ENCODE results near the gene TSPOAP1.

TSPOAP1 gene

GRCh38 chr17:58328195-58329034 is at the start of gene TSPOAP1:
TSS of gene TSPOAP1 (minus strand) at chr17:58328795. CDS start at chr17:58327920, 875 bp downstream.
- DNase-seq, result peak; percentile 92

- no peak for DNase-seq
Measured at GRCh38 chr17:58377661-58378060, 49.1 kb upstream of the TSPOAP1 start.

GRCh38 chr17:58377093-58377601 is 48.6 kb upstream of the TSPOAP1 start:
- DNase-seq, result no peak

DNA sequence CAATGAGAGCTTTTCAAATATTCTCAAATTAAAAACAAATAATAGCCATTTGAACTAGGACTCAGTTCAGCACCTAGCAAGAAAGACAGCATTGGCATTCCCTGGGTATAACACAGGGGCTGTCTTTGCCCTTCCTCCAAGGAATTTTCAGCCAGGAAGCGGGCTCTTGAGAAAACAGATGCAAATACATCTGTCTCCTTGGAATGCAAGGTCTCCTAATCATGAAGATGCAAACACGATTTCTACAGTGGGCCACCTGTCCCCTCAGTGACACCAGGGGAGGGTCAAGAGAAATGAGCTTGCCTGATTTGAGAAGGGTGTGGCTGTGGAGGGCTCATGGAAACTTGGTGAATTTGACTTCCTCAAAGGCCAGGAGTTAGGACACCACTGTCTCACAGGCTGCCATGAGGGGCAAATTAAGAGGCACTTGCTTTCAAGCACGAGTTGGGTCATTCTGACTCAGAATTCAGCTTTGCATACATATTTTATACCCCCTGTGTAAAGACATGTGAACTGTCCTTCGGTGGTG is 47.9 kb upstream of the TSPOAP1 start:
- no peak for DNase-seq

DNA sequence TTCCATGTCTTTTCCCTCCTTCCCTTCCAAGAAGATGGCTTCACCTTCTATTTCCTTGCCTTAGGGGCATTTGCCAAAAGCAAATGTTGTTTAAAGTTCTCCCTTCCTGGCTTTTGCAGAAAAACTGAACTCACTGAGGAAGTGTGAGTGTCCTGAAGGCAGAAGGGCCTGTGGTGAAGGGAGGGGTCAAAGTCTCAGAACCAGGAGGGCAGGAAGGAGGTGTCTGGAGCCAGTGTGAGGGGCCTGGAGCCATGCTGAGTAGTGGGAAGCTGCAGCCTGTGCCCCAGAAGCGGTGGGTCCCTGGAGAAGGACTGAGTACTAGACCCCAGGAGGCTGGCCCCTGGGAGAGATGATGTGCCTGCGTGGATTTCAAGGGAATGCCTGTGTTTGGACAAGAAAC is 47.2 kb upstream of the TSPOAP1 start:
- DNase-seq, result no peak

GRCh38 chr17:58375256-58375655 is 46.7 kb upstream of the TSPOAP1 start:
- DNase-seq, result no peak

GRCh38 chr17:58373923-58374322 is 45.3 kb upstream of the TSPOAP1 start:
- no peak for DNase-seq

- DNase-seq, result no peak
Measured at GRCh38 chr17:58373003-58373402, 44.4 kb upstream of the TSPOAP1 start.

GRCh38 chr17:58371300-58371950 is 42.8 kb upstream of the TSPOAP1 start:
- no peak for DNase-seq

DNA sequence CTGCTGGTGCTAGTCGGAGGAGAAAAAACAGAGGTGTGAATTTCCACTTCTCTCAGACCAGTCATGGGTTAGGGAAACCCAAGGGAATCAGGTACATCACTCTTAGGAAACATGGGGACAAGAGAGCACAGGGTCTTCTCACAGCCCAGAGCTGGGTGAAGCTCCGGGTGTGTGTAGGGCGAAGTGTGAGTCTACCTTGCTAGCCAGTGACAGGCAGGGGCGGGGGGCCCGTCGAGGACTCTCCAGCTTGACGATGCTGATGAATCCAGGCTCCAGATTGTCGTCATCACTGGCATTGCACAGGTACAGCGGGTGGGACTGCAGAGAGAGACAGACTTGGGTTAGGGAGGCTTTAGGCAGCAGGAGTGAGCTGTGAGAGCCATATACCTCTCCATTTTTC is 42.1 kb upstream of the TSPOAP1 start:
- DNase-seq, result no peak

DNA sequence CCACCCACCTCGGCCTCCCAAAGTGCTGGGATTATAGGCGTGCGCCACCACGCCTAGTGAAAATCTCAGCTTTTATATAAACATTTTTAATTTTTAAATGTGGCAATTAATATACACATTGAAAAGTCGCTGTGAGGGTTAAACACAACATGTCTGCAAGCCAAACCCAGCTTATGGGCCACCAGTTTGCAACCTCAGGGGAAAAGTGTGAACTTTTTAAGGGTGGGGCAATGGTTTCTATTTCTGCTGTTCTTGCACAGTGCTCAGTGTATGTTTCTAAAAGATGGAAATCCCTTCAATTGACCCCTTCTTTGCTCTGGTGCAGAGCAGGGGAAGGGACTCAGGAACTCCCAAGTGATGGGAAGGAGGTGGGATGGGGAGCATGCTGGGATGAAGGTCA is 41.7 kb upstream of the TSPOAP1 start:
- no peak for DNase-seq

DNA sequence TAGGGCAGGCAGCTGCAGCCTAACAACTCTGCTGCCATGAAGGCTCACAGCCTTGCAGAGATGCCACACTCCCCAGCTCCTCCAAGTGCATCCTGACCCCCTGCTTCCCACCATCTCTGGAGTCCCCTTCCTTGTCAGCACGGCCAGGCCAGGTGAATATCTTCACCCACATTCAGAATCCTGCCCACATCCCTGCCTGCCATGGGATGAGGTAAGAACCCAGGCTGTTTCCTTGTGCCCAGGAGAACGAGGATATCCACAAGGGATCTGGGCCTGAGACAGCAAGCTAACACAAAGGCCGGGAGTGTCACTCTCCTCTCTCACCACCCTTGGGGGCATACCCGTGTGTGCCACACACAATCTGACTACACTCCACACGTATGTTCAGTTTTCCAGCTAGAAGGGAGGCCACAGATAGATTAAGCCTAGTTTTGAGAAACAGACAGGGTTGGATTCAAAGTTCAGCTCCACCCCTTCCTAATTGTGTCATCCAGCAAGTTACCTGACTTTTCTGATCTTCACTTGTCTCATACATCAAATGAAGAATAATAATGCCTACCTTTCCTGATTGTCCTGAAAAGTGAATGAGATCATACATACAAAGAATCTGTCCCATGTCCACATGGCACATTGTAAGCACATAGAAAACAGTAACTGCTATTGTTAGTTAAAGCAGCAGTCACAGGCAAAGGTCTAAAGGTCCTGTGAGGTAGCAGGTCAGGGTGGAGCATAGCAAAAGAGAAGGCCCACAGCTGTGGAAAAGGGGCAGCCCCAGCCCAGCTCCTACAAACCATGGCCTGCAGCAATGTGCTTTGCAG is 40.8 kb upstream of the TSPOAP1 start:
- no peak for DNase-seq

- no peak for DNase-seq
Measured at GRCh38 chr17:58368860-58369213, 40.2 kb upstream of the TSPOAP1 start.

DNA sequence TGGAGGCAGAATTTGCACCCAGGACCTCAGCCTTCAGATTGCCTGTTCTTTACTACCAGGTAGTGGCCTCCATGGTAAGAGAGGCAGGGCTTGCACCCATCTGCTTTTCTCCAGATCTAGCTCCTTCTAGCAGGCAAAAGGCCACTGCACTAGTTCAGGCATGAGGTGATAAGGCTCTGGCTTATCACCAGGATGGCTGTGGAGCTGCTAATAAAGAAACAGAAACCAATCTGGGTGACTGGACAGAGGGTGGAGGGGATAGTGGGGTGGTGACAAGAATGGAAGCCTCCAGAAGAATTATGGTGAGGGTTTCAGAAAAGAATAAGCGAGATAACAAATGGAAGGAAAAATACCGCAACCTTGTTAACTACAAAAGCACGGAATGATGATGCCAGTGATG is 38.9 kb upstream of the TSPOAP1 start:
- no peak for DNase-seq

GRCh38 chr17:58365980-58366595 is 37.5 kb upstream of the TSPOAP1 start:
- no peak for DNase-seq

DNA sequence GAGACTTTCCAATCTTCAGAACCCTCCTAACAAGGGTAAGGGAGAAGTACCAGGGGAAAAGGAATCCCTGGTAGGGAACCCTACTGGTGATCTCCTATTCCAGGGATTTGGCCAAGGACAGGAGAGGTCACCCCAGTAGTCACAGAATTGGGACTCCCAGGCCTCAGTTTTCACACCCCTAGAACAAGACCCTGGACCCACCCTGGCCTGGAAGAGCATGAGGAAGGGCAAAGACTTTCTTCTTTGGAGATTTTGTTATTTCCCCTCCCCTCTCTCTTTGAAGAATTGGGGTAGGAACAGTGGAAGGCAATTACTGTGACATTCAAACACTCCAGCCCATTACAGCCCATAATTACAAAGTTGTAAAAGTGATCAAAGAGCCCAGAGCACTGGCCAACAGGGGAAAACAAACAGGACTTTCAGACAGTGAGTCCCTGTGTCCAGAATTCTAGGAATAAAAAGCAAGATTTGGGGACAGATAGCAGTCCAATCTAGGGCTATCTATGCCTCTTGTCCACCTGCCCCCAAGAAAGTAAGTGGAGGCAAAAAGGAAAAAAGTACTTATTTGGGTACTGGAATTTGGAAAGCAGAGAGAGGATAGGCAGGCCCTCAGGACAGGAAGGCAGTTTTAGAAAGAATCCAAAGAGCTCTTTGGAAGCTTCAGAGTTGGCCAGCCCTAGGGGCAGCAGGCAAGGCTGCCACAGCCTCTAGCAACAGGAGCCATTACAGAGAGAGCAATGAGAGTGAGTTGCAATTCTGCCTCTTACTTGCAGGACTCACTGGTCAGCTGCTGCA is 36.8 kb upstream of the TSPOAP1 start:
- no peak for DNase-seq

DNA sequence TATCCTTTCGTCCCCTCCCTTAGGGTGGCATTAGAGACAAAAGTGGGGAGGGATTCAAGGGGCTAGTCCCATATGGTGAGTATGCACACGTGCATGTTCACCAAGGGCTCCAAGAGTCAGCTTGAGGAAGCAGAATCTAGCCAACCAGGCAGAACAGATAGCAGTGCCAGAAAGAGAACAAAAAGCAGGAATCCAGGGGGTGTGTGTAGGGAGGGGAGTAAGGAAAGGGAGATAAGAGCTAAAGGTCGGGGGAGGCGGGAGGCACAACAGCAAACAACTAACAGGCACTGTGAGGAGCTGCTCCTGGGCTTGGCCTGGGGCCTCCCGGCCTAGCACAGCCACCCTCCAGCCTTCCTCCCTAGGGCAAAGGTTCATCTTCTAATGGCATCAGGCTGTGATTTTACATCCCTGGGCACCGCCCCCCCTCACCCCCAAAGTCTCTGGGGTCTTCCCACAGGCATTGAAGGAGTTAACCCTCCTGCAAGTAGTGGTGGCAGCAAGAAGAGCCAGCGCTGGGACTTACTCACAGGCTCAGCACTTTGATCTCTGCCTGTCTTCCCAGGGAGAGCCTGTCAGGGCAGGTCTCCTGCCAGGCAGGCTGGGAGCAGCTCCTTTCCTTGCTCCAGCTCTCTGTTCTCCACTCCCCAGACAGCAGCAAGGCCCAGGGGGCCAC is 35.8 kb upstream of the TSPOAP1 start:
- no peak for DNase-seq

- DNase-seq, result no peak
Measured at GRCh38 chr17:58363457-58364185, 35.0 kb upstream of the TSPOAP1 start.

DNA sequence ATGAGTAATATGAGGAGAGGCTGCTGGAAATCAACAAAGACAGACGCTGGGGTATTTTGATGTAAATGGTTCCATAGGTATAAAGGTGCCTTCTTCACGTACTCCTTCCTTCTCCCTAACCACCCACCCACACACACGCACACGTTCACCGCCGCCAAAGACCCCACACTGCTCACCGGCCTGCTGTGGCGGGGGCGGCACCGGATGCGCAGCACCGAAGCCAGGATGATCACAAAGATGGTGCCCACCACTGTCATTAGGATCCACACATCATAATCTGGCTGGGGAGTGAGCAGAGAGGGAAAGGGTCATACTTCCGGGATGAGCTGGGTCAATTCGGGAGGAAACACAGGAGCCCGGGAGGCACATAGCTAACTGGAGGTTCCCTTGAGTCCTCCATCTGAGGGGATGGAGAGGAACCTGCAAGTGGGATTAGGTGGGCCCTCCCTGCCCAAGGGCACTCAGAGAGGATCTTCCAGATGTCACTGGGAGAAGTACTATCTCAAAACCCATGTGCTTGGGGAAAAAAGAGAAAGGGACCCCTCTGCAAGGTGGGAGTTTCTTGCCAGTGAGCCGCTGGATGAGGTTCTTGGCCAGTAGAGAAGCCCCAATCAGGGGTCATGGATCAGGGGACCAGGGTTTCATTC is 33.9 kb upstream of the TSPOAP1 start:
- DNase-seq, result no peak

All from stimulated activated CD4-positive, alpha-beta T cell treated with anti-CD3 and anti-CD28 coated beads, Interleukin-1b, Interleukin-23, amount 100 ng/mL, for 48 hours (primary cell).